Measurements from ENCODE around the gene ETS2.
A peak's percentile ranks its signal among the peaks of the same experiment; 100 is the strongest.

ETS2 gene

DNA sequence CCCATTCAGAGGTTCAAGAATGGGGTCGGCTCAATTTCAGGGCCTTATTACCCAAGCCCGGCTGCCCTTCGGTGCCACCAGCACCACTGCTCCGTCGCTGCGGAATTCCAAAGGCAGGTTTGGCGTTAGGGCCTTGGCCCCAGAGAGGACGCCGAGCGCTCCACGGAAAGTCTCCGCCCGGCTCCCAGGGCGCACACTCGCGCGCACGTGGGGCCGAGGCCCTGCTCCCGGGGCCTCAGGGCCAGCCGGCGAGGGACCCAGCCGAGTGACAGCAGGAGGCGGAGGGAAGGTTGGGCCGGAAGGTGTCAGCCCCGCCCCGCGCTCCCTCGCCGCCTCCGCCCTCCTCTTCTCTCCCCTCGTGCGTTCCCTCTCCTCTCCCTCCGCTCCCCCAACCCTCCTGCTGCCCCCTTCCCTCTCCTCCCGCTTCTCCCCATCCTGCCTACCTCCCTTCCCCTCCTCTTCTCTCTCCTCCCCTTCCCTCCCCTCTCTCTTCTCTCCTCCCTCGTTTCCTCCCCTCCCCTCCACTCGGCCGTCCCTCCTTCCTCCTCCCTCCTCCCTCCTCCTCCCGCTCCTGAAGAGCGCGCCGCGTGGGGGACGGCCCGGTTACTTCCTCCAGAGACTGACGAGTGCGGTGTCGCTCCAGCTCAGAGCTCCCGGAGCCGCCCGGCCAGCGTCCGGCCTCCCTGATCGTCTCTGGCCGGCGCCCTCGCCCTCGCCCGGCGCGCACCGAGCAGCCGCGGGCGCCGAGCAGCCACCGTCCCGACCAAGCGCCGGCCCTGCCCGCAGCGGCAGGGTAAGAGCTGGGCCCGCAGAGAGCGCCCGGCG is at the start of gene ETS2:
TSS of gene ETS2 (plus strand) at position 602 of the 825 bp plus-strand sequence. CDS start 4,106 bp downstream, outside the sequence.
- DNase-seq (ENCODE audit: low read depth in 2 of 2) = peak; percentile 82 to 84

DNA sequence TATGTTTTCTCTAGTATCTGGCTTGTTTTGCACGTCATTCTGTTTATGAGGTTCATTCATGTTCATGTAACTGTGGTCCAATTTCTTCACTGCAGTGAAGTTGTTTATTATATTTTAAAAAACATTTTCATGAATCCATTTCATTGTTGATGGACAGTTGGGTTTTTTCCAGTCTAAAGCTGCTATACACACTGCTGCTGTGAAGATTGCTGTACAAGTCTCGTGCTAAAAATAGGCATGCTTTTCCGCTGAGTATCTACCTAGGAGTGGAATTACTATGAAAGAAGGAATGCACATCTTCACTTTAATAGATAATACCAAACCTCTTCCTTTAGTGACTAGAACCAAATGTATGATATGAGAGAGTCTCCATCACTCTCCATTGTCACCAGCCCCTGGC is 49.0 kb upstream of the ETS2 start:
- DNase-seq (ENCODE audit: low read depth in 2 of 2) = peak; percentile 65 to 68

DNA sequence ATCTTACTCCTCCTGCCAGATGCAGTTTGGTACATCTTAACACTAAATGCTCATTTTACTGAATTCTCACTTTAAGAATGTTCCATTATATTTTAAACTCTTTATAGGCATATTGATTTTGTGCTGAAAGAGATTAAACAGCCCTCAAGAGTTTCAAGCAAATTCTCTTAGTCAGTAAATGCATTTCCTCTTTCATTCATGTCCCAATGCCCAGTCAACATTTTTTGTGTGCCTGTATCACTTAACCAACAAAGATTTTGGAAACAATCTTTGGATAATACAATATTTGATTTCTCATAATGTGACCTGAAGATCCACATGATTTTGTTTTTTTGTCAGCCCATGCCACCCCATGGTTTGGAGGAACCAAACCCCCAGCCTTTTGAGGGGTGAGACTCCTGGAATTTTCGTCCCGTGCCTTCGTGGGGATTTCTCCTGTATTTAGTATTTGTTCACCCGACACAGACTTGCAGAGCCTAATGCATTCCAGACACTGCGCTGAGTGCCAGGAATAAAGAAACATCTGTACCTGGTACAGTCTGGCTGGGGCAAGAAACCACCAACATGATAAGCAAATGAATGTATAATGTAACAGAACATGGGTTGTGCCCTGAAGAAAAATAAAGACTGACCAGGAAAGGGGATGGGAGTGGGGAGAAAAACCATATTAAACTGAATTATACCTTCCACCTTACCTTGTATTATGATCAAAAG is 47.1 kb upstream of the ETS2 start:
- DNase-seq (ENCODE audit: low read depth in 2 of 2) = no peak

DNA sequence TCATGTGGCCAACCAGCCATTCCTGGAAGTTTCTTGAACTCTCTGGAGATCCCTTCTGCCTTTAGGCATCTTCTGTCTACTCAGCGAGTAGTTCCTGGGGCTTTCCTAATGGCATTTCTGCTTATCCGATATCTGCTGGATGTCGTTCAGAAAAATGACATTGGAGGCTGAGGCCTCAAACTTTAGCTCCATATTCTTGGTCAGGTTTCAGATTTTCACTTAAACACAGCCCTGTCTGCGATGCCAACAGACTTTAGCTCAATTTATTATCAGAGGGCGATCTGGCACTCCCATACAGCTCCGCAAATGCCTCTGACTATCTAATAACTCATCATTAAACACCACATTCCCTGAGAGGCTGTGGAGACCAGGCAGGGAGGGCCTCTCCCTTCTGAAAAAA is 46.3 kb upstream of the ETS2 start:
- DNase-seq (ENCODE audit: low read depth in 2 of 2) = no peak

DNA sequence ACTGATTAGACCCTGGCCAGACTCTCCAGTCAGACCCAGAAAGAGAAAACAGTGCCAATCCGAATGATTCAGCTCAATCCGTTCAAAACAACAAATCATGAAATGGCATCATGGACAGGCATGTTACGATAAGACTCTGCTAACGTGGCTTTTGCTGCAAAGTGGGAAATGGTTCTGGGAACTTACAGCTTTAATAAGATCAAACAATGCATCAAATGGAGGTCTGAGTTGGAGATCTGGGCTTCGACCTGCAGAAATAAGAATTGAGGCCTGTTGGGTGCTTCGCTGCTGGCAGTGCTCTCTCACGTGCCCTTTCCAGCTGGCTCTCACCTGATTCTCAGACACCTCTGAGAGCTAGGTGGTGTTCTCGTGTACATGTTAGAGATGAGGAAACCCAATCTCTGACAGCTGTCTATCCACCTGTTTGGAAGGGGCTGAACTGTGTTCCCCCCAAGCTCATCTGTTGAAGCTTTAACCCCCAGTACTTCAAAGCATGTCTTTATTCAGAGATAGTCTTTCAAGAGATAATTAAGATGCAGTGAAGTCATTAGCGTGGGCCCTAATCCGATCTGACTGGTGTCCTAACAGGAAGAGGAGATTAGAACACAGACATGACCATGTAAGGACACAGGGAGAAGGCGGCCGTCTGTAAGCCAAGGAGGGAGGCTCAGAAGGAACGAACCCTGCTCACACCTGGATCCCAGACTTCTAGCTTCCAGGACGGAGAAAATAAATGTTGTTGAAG is 45.5 kb upstream of the ETS2 start:
- DNase-seq (ENCODE audit: low read depth in 2 of 2) = no peak

DNA sequence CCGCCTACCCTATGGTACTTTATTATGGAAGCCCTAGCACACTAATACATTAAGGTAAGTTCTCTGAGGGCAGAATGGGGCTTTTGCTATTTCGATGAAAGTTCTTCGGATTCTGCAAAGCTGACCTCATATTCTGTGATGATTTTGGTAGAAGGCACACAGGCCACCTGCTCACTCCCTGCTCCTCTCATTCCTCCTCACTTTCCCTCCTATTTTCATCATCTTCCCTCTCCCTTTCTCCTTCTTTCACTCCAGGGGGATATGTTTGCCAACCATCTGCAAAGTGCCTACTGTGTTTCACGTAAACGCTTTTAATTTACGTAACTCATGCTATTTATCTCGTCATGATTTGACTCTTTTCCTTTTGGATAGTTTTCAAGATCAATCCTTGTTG is 45.0 kb upstream of the ETS2 start:
- DNase-seq (ENCODE audit: low read depth in 2 of 2) = no peak

DNA sequence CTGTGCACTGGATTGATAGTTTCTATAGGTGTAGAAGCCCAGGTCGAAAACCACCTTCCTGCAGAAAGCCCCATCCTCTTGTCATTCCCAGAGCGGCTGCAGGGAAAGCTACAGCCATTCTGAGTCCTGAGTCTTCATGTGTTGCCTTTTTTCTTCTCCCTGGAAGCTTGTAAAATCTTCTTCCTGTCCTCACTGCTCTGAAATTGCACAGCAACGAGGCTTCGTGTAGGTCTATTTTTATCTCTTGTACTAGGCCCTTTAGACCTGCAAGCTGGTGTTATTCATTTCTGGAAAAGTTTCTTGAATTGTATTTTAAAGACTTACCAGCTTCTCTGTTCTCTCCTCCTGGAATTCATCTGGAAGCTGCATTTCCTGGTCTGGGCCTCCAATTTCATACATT is 44.2 kb upstream of the ETS2 start:
- DNase-seq (ENCODE audit: low read depth in 2 of 2) = no peak

DNA sequence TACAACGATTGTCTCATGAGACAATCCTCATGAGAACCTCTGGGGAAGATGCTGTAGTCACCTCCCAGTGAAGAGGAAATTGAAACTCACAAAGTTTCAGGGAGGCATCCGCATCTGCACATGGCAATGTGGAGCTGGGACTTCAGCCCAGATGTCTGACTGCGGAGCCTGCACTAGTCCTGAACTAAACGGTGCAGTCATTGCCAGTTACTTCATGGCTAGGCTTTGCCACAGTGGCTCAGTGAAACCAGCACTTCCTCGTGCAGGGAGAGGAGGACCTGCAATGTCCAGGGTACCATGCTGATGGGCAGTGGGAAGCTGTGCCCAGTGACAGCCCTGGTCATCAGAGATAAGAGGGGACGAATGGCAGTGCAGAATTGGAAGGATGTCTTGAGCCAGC is 40.7 kb upstream of the ETS2 start:
- no peak for DNase-seq (ENCODE audit: low read depth in 2 of 2)

DNA sequence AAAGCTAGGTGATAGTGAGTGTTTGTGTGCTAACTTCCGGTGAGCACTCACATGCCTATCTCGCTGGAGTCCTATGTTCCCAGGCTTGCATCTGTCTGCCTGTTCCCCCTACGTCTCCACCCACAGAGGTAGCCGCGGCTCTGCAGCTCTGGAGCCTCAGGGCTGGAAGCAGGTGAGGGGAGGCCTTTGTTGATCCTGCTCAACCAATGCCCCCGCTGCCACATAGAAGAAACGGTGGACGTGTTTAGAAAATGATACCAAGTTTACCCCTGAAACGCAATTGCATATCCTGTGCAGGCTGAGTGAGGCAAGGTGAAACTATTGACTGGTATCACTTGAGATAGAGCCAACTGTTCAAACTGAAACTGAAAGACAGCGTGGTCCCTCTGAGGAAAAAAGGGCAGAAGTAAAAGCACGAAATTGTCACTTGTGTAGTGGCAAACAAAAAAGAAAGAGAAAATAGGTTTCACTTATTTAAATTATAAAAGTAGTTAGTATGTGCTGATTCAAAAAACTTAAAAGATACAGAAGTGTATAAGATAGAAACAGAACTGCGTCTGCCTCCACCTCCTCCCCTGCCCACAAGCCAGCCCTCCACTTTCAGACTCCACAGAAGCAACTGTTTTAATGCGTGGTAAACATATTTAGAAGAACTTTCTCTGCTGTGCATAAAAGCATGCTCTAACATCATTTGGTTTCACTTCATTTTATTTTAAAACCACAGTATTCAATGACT is 38.6 kb upstream of the ETS2 start:
- no peak for DNase-seq (ENCODE audit: low read depth in 2 of 2)

DNA sequence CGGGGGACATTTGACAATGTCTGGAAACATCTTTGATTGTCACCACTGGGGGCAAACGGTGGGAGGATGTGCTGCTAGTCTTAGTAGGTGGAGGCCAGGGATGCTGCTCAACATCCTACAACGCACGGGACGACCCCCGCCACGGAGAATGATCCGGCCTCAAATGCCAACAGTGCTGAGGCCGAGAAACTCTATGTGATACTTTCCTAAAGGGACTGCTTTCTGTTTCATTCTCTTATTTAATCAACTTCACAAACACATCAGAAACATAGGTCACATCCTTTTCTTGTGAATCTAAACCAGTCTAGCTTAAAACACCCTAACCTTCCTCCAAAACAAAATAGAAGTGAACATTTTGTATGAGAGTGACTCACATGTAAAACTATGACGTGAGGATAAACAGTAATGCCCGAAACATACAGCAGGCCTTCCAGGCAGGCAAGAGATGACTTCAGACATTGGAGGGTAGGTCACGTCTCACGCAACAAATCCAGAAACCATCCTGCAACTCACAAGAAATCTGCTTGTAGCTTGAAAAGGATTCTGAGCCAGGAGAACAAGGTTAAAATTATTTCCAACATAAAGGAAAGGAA is 37.2 kb upstream of the ETS2 start:
- DNase-seq (ENCODE audit: low read depth in 2 of 2) = peak; percentile 59 to 60

DNA sequence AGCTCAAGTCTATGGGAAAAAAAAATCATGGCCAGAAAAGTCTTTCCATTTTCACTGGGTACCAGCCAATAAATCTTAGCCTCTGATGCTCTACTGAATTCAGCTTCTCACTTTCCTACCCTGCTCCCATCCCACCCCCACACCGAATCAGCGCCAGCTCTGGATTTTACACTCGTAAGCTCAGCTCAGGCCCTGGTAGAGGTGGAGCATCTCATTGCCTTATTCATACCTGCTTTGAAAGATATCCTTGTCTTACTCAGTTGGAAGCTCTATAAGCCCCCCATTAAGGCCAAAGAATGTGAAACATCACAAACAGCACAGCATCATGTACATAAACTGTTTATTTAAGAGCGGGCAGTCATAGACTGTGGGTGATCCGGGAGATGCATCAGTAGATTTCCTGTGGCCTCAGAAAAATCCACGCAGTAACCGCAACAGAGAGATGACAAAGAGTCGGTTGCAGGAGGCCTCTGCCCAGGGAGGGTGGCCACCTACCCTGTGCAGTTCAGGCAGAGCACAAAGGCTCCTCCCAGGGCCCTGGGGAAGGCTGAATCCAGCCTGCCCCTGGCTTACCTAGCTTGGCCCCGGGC is 36.4 kb upstream of the ETS2 start:
- DNase-seq (ENCODE audit: low read depth in 2 of 2) = peak in 1 of 2 experiments; percentile 20

DNA sequence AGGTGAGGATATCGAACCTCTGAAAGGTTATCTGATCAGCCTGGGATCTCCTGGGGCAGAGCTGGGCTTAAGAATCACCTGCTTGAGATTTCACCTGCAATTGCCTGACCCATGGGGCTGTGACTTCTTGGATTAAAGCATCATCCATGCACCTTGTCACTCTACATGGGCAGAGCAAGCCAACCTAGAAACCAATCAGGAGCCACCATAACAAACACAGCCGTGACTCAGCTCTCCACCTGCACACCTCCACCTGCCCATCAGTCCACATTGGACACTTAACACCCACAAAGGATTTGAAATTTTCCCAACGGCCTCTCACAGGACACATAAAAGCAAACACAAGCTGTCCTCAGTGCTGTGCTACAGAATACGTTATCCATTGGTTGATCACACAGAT is 35.1 kb upstream of the ETS2 start:
- no peak for DNase-seq (ENCODE audit: low read depth in 2 of 2)

DNA sequence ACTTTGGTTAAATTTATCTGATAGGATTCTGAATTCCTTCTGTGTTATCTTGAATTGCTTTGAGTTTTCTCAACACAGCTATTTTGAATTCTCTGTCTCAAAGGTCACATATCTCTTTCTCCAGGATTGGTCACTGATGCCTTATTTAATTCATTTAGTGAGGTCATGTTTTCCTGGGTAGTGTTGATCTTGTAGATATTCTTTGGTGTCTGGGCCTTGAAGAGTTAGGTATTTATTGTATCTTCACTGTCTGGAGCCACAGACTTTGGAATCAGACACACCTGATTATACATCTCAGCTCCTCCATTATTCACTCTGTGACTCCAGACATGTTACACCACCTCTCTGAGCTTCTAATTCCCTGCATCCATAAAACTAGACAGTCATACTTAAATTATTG is 34.2 kb upstream of the ETS2 start:
- DNase-seq (ENCODE audit: low read depth in 2 of 2) = no peak

DNA sequence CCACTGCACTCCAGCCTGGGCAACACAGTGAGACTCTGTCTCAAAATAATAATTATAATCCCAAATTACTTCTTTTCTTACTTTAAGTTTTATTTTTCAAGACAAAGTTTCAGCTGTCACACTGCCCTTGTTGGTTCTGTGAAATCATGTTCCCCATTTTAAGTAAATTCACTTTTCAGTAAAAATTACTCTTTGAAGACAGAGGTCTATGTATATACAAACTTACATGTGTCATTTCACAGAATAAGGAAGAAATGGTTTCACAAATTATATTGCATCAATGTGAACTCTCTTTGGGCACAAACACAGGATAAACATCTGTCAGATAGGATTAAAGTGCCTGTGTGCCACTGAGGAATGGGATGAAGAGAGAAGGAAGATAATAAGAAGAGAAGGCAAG is 33.1 kb upstream of the ETS2 start:
- DNase-seq (ENCODE audit: low read depth in 2 of 2) = no peak

DNA sequence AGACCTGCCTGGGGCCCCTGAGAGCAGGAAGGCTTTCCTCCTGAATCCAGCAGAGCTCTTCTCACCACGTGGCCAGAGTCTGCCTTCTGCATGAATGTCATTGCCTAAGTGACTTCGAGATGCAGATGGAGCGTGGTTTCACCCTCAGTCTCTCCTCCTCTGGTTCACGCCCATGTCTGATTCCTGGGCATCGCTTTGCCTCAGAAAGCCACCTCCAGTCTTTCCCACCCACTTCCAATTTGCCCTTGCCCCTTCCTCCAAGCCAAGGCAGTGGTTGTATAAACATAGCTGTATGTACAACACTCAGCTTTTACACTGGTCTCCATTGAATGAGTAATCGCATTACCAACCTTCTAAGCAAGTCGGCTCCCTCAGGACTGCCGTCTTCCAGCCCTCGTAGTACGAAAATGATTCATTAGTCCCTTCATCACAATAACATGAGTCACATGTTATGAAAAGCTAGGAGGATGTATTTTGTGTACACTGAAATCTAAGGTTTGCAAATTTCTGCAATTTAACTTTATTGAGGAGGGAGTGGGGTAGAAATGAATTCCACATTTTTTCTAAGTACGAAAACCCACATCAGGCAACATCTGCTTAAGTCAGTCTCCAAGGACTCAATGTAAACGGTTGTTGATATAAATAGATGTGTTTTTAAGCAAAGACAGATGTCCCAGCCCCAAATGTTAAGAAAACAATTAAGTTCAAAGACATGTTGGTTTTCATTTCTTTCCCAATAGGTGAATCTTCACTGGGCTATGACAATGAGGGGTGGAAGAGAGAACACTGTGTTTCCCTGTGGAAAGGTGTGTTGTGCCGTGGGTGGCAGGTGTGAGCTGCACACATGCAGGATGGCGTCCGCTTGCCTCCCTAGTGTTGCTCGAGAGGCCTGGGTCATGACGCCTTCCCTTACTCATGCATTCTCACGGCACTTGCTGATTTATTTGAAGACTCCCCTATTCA is 32.3 kb upstream of the ETS2 start:
- peak; percentile 96 for DNase-seq (ENCODE audit: low read depth in 2 of 2)

DNA sequence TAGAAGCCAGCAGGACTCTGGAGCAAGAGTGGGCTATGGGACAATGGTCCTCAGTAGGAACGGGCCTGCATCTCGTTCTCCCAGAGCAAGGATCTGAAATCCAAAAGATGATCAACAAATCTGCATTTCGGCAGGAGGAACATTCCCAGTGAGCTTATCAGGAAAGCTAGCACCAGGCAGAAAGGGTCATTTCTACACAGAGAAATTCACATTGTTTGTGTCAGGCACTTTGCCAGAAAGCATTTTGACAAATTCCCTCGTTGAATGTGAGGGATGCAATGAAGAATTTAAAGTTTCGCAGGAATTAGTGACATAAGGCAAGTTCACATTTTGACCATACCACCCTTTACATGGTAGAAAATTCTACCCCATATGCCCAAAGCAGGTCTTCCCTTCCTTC is 31.6 kb upstream of the ETS2 start:
- no peak for DNase-seq (ENCODE audit: low read depth in 2 of 2)

DNA sequence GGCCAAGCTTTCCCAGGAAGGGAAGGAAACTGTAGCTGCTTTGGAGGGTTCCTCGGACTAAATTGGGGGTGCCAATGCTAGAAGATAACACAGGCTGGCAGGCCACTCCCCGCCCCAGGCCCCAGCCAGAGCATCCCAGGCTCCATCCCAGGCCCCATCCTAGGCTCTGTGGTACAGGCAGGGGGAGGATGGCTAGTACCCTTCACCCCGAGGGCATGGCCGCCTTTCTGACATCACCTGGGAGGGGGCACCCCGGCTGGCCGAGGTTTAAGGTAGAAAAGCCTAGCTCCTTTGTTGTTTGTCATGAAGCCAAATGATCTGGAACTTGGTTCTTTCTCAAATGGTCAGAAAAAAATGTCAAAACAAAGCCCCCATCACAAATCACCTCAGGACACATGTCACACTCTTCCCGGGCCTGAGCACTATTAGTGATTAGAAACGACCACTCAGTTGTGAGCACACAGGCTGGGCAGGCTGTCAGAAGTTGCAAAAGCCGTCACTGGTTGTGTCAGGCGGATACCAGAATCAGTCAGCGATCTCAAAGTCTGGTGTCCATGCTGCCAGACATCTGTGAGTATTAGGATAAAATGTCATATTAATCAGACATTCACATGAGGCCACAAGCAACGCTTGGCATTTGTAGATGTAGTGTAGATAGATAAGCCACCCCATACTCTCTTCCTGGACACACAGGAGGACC is 31.0 kb upstream of the ETS2 start:
- no peak for DNase-seq (ENCODE audit: low read depth in 2 of 2)

DNA sequence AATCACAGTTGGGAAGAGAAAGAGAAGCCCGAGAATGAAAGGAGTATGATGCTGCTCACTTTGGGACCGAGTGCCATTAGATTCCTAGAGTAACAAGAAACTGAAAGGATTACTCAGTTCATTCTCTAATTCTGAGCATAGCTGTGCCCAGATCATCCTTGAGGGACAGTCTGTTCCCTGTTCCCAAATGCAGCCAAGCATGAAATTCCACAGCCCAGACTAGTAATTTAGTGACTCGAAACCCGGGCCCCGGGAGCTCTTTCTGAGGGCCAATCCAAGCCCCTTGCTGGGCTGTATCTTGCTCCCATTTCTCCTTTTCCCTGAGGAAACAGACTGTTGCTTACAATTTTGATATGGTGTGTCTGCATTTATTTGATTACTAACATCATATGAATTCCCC is 30.0 kb upstream of the ETS2 start:
- no peak for DNase-seq (ENCODE audit: low read depth in 2 of 2)

DNA sequence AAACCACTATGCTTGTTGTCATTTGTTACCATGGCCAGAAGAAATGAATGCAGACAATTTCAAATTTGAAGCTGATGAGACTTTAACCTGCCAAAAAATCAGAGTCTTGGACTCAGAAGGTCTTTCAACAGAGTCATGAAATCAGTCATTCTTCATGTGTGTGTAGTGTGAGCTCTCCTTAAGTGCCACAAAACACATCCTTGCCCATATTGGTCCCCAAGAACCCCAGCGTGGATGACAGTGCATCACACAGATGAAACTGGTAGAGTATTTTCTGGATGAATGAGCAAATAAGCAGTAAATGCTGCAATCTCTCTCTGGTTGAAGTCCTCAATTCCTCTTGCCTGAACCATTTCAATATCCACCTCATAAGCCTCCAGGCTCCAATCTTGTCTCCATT is 28.7 kb upstream of the ETS2 start:
- no peak for DNase-seq (ENCODE audit: low read depth in 2 of 2)

All from fibroblast of skin of left biceps (primary cell).